GM23248 (cell line): ENCODE measurements around the gene ANKMY2. TPM values are rescaled to one million over a fixed set of nuclear protein-coding genes. Genes with fewer than 3 reads are reported as not detected.

ENCODE experiments used
- DNase-seq: peaks from one replicate; pipeline ENCODE4 v3.0.0-alpha.2; 2015
- H2AFZ ChIP-seq: fragments of 200-600 bp; sonication (generic); 2 replicates; pipeline ENCODE4 v1.6.1; 2016; ENCODE audit warnings: antibody characterized with exemption
- H3F3A ChIP-seq: fragments of 200-600 bp; sonication (generic); 2 replicates; pipeline ENCODE4 v1.6.1; 2016; ENCODE audit warnings: mild to moderate bottlenecking, antibody characterized with exemption, mixed run types; ENCODE audit not compliant: insufficient read depth
- H3K27ac ChIP-seq: fragments of 200-600 bp; sonication (generic); 2 replicates; pipeline ENCODE4 v1.5.1; 2016; ENCODE audit warnings: mild to moderate bottlenecking
- H3K27me3 ChIP-seq: fragments of 200-600 bp; sonication (generic); replicated peaks from 2 replicates; pipeline ENCODE4 v1.6.1; 2016; ENCODE audit warnings: mild to moderate bottlenecking; ENCODE audit not compliant: insufficient read depth
- H3K36me3 ChIP-seq: fragments of 200-600 bp; sonication (generic); 2 replicates; pipeline ENCODE4 v1.6.1; 2016; ENCODE audit warnings: low read depth, mild to moderate bottlenecking
- H3K4me1 ChIP-seq: fragments of 200-600 bp; sonication (generic); 2 replicates; pipeline ENCODE4 v1.6.1; 2016; ENCODE audit warnings: mild to moderate bottlenecking; ENCODE audit not compliant: insufficient read depth
- H3K4me2 ChIP-seq: fragments of 200-600 bp; sonication (generic); one replicate; pipeline ENCODE4 v1.6.1; 2016; ENCODE audit warnings: mild to moderate bottlenecking; ENCODE audit not compliant: unreplicated experiment
- H3K4me3 ChIP-seq: fragments of 200-600 bp; sonication (generic); 2 replicates; pipeline ENCODE4 v1.5.1; 2016; ENCODE audit warnings: mild to moderate bottlenecking
- H3K79me2 ChIP-seq: fragments of 200-600 bp; sonication (generic); 2 replicates; pipeline ENCODE4 v1.6.1; 2016; ENCODE audit warnings: mild to moderate bottlenecking; ENCODE audit not compliant: insufficient read depth
- H3K9ac ChIP-seq: fragments of 200-600 bp; sonication (generic); 2 replicates; pipeline ENCODE4 v1.6.1; 2016; ENCODE audit warnings: mild to moderate bottlenecking
- H3K9me2 ChIP-seq: fragments of 200-600 bp; sonication (generic); 2 replicates; pipeline ENCODE4 v1.6.1; 2016; ENCODE audit warnings: mixed run types, mild to moderate bottlenecking, moderate library complexity; ENCODE audit not compliant: insufficient read depth
- H3K9me3 ChIP-seq: fragments of 200-600 bp; sonication (generic); one replicate; pipeline ENCODE4 v1.6.1; 2017; ENCODE audit warnings: low read depth
- H4K20me1 ChIP-seq: fragments of 200-600 bp; sonication (generic); 2 replicates; pipeline ENCODE4 v1.6.0; 2016; ENCODE audit not compliant: insufficient read depth
- EZH2 ChIP-seq: fragments of 200-600 bp; sonication (generic); IDR thresholded peaks from 2 replicates; pipeline ENCODE4 v1.6.1; 2018; ENCODE audit warnings: antibody characterized with exemption, mild to moderate bottlenecking; ENCODE audit not compliant: insufficient read depth, poor library complexity, severe bottlenecking
- EZH2phosphoT487 ChIP-seq: fragments of 200-600 bp; sonication (generic); IDR thresholded peaks from 2 replicates; pipeline ENCODE4 v1.6.1; 2018; ENCODE audit warnings: antibody characterized with exemption, moderate library complexity, mild to moderate bottlenecking, low read depth; ENCODE audit not compliant: insufficient read depth
- WGBS, 2 experiments: methylation state at CpG; one replicate each; pipeline ENCODE4 v1.1.6; 2015 to 2017; ENCODE audit warnings: low lambda C conversion rate in 2 of 2, low coverage in 1 of 2; ENCODE audit errors: missing lambda C conversion rate in 2 of 2; 5-methylcytosine and 5-hydroxymethylcytosine counted together
- in situ Hi-C: fragments of 300-500 bp; cut with MboI; formaldehyde crosslinking; loops from 2 replicates; pipeline ENCODE4 v1.15.0; 2020
- polyA plus RNA-seq: library from polyadenylated mRNA; unstranded; fragments of >200 nt; fragmentation: Nextera tagmentation; extraction: Ambion mirVana; gene quantifications from 2 replicates; pipeline ENCODE4 v1.2.1, GENCODE V29; 2016
- total RNA-seq: library from RNA; depleted of rRNA; stranded (reverse); fragments of >200 nt; shearing (Covaris generic); gene quantifications from 2 replicates; pipeline ENCODE4 v1.2.3, GENCODE V29; 2014

ANKMY2 gene
- total and polyA plus RNA-seq, 2 experiments from 2014 or later, result 19.3 to 23.1 TPM

- TF ChIP-seq EZH2phosphoT487, result no peak
- no peak for TF ChIP-seq EZH2
- Histone ChIP-seq H4K20me1 (no peaks in the 10 kb centered on the region), H2AFZ (no peak overlapping the region), H3K9me3 (no peaks in the 10 kb centered on the region), H3K4me1 (peaks cover 8% of the 10 kb centered on the region), H3K4me3 (no peak overlapping the region), H3K9me2 (no peaks in the 10 kb centered on the region), H3K4me2 (no peak overlapping the region), H3K27me3 (no peaks in the 10 kb centered on the region), H3K79me2 (peaks cover 5% of the 10 kb centered on the region), H3K9ac (no peak overlapping the region), H3K27ac (no peak overlapping the region), H3K36me3 (no peaks in the 10 kb centered on the region), H3F3A (no peaks in the 10 kb centered on the region)
- in situ Hi-C loops, result no loop called here
- WGBS, 2 experiments, result 94 to 96% methylated on average over 1 of the region's 1 CpG
- DNase-seq, result no peak
Observed at GRCh38 chr7:16630654-16631053, 14.9 kb downstream of the ANKMY2 start.

- Histone ChIP-seq H3K27ac (no peak overlapping the region), H3K4me2 (no peak overlapping the region), H3K9ac (no peak overlapping the region), H3K4me1 (peaks cover 8% of the 10 kb centered on the region), H3K9me2 (no peaks in the 10 kb centered on the region), H3K9me3 (no peaks in the 10 kb centered on the region), H3K79me2 (peaks cover 5% of the 10 kb centered on the region), H3K36me3 (peaks cover 4% of the 10 kb centered on the region), H3K27me3 (no peaks in the 10 kb centered on the region), H3K4me3 (no peak overlapping the region), H2AFZ (no peak overlapping the region), H4K20me1 (no peaks in the 10 kb centered on the region), H3F3A (no peaks in the 10 kb centered on the region)
- DNase-seq, result peak; percentile 68
- no peak for TF ChIP-seq EZH2
- TF ChIP-seq EZH2phosphoT487, result no peak
- in situ Hi-C loops, result no loop called here
- 50 to 53% methylated on average over 2 of the region's 2 CpGs for WGBS, 2 experiments
Observed at GRCh38 chr7:16627236-16627635, 18.3 kb downstream of the ANKMY2 start.

- H3K4me3 ChIP-seq, result no peak overlapping the region
- no peak overlapping the region for H3K9ac ChIP-seq
- no peaks in the 10 kb centered on the region for H3K27me3 ChIP-seq
- TF ChIP-seq EZH2 (no peak), EZH2phosphoT487 (no peak)
- no peak for DNase-seq
- H3K4me1 ChIP-seq, result peaks cover 8% of the 10 kb centered on the region
- no peaks in the 10 kb centered on the region for H4K20me1 ChIP-seq
- no peaks in the 10 kb centered on the region for H3K9me3 ChIP-seq
- H3K79me2 ChIP-seq, result peaks cover 5% of the 10 kb centered on the region
- peaks cover 6% of the 10 kb centered on the region for H3K36me3 ChIP-seq
- in situ Hi-C loops, result no loop called here
- H3F3A ChIP-seq, result no peaks in the 10 kb centered on the region
- no peak overlapping the region for H3K27ac ChIP-seq
- WGBS, 2 experiments, result 52 to 55% methylated on average over 2 of the region's 2 CpGs
- no peak overlapping the region for H2AFZ ChIP-seq
- H3K9me2 ChIP-seq, result no peaks in the 10 kb centered on the region
- H3K4me2 ChIP-seq, result no peak overlapping the region
Observed at GRCh38 chr7:16626388-16626787, 19.2 kb downstream of the ANKMY2 start.

- Histone ChIP-seq H3K79me2 (no peaks in the 10 kb centered on the region), H3K36me3 (peaks cover 24% of the 10 kb centered on the region), H2AFZ (no peak overlapping the region), H3K9ac (no peak overlapping the region), H3K4me3 (no peak overlapping the region), H3K9me2 (no peaks in the 10 kb centered on the region), H3K27me3 (no peaks in the 10 kb centered on the region), H3K27ac (no peak overlapping the region), H3K9me3 (no peaks in the 10 kb centered on the region), H4K20me1 (no peaks in the 10 kb centered on the region), H3K4me1 (no peaks in the 10 kb centered on the region), H3F3A (no peaks in the 10 kb centered on the region), H3K4me2 (no peak overlapping the region)
- in situ Hi-C loops, result no loop called here
- DNase-seq, result no peak
- WGBS, 2 experiments, result 98 to 99% methylated on average over 2 of the region's 2 CpGs
- TF ChIP-seq EZH2, result no peak
Observed at GRCh38 chr7:16619979-16620408, 25.6 kb downstream of the ANKMY2 start.

- no peak overlapping the region for H3K27ac ChIP-seq
- no peak overlapping the region for H3K4me3 ChIP-seq
- TF ChIP-seq EZH2phosphoT487, result no peak
- TF ChIP-seq EZH2, result no peak
- no peaks in the 10 kb centered on the region for H3K27me3 ChIP-seq
- H3K4me1 ChIP-seq, result no peaks in the 10 kb centered on the region
- no peaks in the 10 kb centered on the region for H3K79me2 ChIP-seq
- H3F3A ChIP-seq, result no peaks in the 10 kb centered on the region
- H3K36me3 ChIP-seq, result peaks cover 35% of the 10 kb centered on the region
- H3K4me2 ChIP-seq, result no peak overlapping the region
- in situ Hi-C loops, result no loop called here
- H4K20me1 ChIP-seq, result no peaks in the 10 kb centered on the region
- no peaks in the 10 kb centered on the region for H3K9me2 ChIP-seq
- DNase-seq, result no peak
- 89 to 91% methylated on average over 13 to 16 of the region's 18 CpGs for WGBS, 2 experiments
- no peak overlapping the region for H2AFZ ChIP-seq
- no peak overlapping the region for H3K9ac ChIP-seq
- H3K9me3 ChIP-seq, result no peaks in the 10 kb centered on the region
Observed at GRCh38 chr7:16616542-16616941, 29.0 kb downstream of the ANKMY2 start.
